Panc1 (cell line): Measurements from ENCODE around the gene CST9L. TPM values are rescaled to one million over a fixed set of nuclear protein-coding genes. Genes with fewer than 3 reads are reported as not detected.

ENCODE experiments used
- total RNA-seq: library from RNA; stranded (reverse); gene quantifications from one replicate; pipeline ENCODE4 v1.2.1, GENCODE V29; 2021; ENCODE audit not compliant: unreplicated experiment

CST9L gene
- total RNA-seq, 1 experiment from 2014 or later, result not detected

Other genes starting within 250 kb of the CST9L start
- gene NXT1, start 217.7 kb downstream of the CST9L start, total RNA-seq, result 31.3 TPM
- gene GZF1, start 206.3 kb downstream of the CST9L start, total RNA-seq, result 18.0 TPM
- gene NAPB, start 147.0 kb downstream of the CST9L start, total RNA-seq, result 5.8 TPM
- gene CSTL1, start 128.8 kb downstream of the CST9L start, total RNA-seq, result not detected
- gene CST11, start 115.6 kb downstream of the CST9L start, total RNA-seq, result not detected
- not detected for gene CST8, start 77.4 kb downstream of the CST9L start, total RNA-seq
- not detected for gene CST9, start 37.4 kb upstream of the CST9L start, total RNA-seq
- gene CST3, start 69.5 kb upstream of the CST9L start, total RNA-seq, result 158 TPM
- not detected for gene CST4, start 120.6 kb upstream of the CST9L start, total RNA-seq
- not detected for gene CST1, start 182.5 kb upstream of the CST9L start, total RNA-seq